GM18870 (cell line): ENCODE results near the gene KIF3A.

ENCODE experiments used
- ATAC-seq: cut with Tn5 transposase; IDR thresholded peaks from one replicate; pipeline ENCODE4 v1.9.1; 2021; ENCODE audit warnings: moderate library complexity; ENCODE audit not compliant: unreplicated experiment

The KIF3A gene

DNA sequence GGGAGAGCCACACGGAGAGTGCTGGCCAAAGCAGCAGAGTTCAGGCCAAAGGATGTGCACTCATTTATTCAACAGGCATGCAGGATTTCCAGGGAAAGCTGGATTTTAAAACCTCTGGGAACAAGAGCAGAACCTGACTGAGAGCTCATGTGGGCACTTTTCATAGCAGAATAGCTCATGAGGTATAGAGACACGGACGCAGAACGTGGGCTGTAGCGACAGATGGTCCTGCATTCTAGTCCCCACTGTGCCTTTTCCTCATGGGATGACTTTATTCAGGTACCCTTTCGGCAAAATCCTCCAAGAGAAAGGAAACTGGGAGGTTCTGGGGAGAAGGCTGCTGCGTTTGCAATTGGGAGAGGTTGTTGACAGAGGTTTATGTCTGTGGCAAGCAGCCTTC, 58.2 kb downstream of the KIF3A start:
- ATAC-seq = no peak

DNA sequence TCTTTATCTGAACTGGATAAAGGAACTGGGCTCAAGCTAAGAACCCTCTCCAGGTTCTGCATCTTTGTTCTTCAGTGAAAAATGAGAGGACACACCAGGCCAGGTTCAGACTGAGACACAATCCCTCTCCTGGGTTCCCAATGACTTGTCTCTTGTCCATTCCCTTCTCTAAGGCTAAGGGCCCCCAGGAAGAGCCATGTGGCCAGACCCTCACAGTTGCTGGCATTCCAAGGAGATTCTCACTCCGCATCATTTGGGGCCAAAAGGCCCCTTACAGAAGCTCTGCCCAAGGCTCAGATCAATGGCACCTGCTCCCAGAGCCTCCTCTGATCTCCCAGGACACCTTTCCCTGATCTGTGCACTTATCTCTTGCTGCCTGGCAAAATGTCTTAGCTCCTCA, 58.6 kb downstream of the KIF3A start:
- ATAC-seq = no peak

DNA sequence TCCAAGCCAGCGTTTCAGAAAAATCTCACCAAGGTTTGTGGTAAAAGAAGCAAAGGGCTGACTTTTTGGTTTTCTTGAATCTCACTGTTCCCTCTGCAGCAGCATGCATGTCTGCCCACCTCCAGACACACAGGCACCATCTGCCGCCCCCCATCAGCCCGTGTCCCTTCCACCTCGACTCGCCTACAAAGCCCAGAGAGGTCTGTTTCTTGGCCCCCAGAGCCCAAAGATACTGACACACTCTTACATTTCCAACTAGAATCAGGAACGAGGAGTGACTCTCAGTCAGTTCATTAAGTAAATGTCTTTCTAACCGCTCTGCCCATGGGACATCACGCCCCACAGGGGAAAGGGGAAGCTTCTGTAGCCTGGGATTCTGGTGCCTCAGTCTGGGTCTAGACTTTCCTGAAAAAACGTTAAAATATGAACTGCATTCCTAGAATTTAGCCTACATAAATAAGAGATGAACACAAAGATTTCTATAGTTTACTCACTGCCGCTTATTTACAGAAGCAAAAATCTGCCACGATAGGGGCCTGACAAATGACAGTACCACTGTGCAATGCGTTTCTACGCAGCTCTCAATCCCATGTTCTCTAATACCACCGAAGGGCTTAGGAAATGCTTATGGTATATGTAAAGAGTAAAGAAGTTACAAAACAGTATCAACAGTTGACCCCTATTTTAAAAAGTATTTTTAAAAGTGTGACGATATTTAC, 59.5 kb downstream of the KIF3A start:
- ATAC-seq = no peak

DNA sequence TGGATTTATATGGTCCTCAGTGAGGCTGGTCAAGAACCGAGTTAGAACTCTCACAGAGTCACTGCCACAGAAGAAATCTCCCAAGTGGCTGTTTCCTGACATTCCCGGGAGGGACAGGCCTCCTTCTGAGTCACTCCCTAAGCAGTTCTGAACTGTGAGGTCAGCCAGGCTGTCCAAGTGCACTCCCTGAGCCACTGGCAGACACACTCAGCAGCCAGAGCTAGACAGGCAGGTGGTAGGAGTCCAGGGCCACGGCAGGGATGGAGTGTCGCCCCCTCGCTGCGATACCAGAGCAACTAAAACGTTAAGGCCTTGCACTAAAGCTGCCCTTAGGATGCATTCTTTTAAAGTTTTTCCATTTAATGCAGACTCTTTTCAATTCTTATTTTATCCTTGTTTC, 60.2 kb downstream of the KIF3A start:
- ATAC-seq = no peak

DNA sequence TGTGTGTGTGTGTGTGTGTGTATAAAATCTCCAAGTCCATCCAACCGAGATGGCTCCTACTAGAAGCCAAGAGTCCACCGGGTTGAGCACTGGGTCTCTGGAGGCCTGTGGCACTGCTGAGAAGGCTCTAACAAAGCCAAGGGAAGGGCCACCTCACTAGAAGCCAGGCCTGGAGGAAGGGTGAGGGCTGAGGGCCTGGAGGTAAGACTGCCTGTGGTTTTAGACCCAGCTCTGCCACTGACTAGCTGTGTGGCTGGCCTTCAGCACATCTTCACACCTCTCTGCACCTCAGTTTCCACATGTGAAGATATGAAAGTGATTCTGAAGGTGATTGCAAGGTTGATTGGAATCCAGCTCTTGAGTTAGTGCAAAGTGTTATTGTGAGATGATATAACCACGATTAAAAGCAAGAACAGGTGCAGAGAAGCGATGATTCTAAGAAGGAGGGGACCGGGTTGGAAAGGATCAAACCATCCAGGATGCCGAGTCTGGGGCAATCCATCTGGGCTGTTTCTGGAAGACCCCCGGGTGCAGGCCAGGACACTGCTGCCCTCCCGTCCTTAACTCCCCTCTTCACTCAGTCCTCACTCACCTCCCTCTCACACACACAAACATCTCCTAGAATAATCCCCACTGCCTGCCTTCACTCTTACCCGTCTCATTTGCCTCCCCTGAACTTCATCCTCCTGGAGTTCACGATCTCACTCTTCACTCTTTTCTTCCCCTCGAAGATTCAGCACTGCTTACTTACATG, 61.2 kb downstream of the KIF3A start:
- ATAC-seq = no peak

DNA sequence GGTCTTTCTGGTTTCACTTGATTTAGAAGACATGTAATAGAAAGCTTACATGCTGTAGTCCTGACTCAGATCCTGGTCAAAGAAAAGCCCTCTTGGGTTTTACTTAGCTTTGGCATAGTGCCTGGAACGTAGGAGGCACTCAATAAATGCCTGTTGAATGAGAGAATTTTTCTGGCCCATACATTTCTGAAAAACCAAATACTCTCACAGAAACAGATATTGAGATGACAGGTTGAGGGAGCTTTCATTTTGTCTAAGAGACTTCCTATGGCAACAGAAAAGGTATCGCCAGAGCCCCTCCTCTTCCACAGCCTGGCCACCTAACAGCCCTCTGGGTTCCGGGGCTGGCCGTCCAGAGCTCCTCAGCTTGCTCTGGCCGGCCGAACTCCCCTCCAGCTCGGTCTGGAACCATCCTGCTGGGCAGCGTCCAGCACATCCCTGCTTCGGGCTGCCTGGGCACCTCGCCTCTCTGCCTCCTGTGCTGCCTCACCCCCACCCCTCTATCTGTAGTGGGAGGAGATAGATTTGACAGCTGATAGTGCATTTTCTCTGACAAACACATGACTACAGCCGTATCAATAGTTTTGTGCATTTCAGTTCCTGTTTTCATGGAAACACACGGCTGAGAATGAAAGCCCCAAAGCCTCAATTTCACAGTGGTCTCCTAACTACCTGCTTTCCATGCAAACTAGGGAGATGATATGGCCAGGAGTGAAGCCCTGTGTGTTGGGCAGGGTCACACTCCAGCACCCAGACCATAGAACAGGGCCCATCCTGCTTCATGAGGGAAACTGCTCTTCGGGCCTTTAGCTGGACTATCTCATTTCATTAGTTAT, 62.5 kb downstream of the KIF3A start:
- peak; percentile 83 for ATAC-seq

DNA sequence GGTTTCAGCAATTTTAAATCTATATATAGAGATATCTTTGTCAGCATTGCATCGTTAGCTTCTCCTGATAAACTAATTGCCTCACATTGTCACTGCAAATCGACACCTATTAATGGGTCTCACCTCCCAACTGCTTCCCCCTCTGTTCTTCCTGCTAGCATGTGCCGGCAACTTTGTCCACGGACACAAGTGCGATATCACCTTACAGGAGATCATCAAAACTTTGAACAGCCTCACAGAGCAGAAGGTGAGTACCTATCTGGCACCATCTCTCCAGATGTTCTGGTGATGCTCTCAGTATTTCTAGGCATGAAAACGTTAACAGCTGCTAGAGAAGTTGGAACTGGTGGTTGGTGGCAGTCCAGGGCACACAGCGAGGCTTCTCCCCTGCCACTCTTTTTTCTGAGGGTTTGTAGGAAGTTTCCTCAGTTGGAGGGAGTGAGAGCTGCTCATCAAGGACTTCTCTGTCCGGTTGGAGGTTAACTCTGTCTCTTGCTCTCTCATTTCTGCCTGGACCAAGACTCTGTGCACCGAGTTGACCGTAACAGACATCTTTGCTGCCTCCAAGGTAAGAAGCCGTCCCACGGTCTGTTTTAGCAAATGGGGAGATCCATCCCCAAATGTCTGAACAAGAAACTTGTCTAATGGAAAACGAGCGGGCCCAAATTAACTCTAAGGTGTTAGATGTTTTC, 63.3 kb downstream of the KIF3A start, which contains the start of gene IL4:
Gene IL4 (plus strand): TSS at position 51 of the 692 bp plus-strand sequence. CDS start 62 bp downstream, at position 113.
- no peak for ATAC-seq

DNA sequence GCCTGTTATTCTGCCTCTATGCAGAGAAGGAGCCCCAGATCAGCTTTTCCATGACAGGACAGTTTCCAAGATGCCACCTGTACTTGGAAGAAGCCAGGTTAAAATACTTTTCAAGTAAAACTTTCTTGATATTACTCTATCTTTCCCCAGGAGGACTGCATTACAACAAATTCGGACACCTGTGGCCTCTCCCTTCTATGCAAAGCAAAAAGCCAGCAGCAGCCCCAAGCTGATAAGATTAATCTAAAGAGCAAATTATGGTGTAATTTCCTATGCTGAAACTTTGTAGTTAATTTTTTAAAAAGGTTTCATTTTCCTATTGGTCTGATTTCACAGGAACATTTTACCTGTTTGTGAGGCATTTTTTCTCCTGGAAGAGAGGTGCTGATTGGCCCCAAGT, 63.9 kb downstream of the KIF3A start:
- no peak for ATAC-seq

DNA sequence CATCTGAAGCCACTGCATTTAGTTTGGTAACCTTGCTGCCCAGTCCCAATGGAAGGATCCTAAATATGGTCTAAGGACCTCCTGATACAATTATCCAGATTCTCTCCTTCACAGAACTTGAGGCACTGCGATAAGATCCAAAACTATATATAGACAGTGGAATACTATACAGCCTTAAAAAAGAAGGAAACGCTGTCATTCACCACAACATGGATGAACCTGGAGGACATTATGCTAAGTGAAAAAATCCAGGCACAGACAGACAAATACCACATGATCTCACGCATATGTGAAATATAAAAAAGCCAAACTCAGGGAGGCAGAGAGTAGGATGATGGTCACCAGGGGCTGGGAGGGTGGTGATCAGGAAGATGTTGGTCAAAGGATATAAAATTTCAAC, 66.3 kb downstream of the KIF3A start:
- ATAC-seq = no peak

DNA sequence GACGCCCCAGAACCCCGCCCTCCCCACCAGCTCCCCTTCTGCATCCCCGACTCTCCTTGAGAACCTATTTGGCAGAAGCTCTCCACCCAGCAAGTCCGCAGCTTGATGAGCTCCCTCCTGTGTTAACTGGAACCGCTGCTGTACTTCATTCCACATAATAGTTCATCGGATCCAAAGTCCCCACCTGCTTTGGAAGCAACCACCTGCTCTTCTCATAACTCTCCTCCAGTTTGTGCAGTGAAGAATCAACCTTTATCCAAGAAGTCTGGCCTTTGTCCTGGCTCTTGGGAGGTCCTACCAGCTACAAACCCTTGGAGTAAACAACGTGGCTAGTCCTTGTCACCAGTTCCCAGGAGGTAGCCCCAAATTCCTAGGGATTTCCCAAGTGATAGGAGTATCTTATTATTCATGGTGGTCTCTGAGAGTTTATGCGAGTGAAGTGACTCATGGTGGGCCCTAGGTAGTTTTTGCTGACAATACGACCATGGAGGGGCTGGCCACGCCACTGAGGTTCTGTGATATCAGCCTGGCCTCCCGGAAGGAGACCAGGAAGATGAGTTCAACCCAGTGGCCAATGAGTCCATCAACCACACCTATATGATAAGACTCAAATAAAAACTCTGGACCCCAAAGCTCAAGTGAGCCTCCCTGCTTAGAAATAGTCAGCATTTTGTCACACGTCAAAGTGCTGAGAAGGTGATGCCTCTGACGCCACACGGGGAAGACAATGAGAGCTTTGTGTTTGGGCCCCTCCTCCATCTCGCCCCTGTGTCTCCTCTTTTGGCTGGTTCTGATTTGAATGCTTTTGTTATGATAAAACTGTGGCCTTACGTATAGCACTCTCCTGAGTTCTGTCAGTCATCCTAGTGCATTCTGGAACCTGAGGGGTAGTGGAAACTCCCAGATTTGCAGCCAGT, 67.1 kb downstream of the KIF3A start:
- ATAC-seq = no peak

DNA sequence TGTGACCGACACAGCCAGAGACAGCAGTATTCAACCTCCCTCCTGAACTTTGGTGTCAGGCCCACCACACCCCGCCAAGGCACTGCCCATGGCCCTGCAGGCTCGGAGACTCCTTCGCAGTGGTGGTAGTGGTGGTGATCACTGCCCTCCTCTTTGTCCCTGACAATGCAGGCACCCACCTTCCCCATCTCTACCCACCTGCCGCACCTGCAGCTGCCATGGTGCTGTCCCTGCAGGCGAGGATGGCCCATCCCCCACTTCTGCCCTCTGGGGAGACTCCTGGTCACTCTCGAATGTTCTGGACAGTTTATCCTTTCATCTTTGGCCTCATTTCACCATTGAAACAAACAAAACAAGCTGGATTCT, 67.9 kb downstream of the KIF3A start:
- no peak for ATAC-seq

DNA sequence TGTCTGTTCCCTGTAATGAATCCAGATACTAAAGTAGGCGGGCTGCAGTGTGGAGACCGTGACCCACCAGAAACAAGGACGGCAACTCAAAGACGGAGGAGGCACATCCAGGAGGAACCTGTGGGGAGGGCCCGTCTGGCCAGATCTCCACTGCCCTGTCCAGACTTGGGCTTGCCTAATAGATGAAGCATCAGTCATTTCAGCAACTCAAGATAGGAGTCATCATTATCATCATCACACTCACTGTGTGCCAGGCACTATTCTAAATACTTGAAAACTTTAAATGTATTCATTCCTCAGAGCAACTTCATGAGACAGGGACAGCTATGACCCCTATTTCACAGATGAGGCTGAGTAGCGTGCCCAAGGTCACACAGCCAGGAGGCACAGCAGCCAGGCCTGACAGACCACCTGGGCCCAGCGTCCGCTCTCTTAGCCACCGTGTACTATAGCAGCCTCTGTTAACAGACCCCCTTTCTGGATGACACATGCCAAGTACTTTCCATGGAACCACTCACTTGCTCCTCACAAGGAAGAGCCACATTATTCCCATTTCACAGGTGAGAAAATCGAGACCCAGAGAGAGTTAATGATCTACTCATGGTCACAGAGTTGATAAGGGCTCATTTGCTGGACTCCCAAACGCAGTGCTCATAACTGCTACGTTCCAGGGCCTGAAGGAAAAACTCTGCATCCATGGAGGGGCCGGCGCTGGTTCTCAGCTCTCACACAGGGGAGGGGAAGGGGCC, 68.5 kb downstream of the KIF3A start:
- no peak for ATAC-seq

DNA sequence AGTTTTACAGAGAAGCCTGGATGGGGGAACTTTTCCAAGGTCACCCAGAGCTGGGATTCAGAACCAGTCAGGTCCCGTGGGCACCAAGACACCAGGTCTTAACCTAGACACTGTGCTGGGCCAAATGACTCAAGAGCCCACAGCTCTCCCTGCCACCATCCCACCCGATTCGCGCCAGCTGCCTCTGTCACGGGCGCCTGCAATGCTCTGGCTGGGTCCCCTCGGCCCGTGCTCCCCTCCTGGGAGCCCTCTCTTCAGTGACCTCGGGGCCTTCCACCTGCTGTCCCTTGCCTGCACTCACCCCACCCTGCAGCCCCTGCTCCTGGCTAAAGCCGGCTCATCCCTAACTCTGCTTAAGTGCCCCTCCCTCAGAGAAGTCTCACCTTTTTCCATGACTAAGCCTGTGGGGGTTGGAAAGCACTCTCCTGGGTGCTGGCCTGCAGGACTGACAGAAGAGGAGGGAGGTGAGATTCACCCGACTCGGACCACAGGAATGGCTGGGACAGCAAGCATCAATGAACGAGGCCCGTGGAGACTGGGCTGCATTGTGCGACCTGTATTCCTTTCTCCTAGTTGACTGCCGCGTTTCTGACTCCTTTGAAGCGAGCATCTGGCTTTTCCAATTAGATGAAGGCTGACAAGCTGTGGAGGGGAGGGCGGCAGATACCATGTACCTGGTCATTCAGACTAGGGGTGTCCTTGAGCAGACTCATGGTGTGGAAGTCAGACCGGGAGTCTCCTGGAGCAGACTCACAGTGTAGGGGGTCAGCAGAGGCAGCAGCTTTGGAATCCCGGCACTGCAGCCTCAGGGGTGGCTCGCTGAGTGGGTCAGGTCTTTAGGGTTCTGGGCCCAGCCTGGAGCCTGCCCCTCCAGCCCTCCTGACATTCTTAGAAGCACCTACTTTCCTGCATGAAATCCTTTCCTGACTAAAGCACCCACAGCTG, 69.3 kb downstream of the KIF3A start:
- ATAC-seq = no peak

DNA sequence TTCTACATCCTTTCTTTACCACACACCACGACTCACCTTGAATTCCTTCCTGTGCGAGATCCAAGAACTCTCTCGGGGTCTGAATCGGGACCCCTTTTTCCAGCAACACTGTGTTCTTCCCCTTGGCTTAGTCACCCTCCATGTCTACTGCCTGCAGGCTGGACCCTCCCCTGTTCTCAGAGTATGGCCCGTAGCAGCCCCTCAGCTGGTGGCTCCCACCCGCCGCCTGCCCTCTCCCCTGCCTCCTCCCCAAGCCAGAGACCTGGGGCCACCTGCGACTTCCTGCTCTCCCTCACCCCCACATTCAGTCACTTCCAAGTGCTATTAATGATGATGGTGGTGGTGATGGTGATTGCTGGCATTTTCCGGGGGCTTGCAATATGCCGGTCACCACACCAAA, 70.0 kb downstream of the KIF3A start:
- no peak for ATAC-seq

DNA sequence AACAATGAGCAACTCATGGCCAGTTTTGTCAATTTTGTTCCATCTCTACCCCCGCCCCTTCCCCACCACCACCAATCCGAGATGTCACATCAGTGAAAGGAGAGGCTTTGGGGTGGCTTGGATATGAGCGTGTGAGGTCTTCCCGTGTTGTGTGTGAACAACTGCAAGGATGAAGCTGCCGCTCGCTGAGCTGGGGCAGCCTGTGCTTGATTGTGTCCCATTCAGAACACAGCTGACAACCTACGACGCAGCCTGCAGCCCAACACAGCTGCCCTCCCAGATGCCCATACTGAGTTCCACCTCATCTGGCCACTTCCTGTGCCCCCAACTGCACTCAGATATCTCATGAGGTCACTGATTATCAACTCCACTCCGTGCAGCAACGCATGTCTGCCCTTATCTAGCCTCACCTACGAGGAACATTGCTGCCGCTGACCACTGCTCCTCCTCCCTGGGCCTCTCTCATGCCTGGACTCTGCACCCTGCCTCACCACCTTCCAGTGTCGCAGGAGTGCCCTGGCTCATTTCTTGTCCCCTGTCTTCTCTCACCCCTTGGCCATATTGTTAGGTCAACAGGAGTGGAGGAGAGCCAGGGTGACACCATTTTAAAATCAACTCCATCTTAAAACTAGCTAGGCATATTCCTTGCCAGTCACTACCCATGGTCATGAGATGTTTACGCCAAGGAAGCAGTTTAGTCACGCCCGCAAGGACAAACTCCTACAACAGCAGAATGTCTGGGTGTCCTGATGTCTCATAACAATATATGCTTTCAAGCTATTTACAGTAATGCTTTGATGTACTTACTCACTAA, 70.8 kb downstream of the KIF3A start:
- ATAC-seq = no peak

DNA sequence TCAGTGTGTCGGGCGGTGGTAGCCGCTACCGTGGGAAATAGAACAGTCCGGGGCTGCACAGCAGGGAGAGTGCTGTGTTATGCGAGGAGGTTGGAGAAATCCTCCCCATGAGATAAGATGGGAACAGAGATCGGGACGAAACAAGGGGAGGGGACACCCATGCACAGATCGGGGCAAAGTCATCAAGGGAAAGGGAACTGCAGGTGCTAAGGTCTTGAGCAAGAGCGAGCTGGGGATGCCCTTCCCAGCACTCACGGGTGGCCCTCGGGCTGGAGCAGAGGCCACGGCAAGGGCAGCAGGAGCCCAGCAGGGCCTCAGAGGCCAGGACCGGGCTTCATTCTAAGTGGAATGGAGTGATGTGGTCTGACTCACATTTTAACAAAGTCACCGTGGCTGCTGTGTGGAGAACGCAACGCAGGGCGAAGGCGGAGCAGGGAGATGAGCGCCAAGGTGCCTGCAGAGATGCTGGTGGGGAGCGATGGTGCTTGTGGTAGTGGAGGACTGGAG, 71.7 kb downstream of the KIF3A start:
- no peak for ATAC-seq

DNA sequence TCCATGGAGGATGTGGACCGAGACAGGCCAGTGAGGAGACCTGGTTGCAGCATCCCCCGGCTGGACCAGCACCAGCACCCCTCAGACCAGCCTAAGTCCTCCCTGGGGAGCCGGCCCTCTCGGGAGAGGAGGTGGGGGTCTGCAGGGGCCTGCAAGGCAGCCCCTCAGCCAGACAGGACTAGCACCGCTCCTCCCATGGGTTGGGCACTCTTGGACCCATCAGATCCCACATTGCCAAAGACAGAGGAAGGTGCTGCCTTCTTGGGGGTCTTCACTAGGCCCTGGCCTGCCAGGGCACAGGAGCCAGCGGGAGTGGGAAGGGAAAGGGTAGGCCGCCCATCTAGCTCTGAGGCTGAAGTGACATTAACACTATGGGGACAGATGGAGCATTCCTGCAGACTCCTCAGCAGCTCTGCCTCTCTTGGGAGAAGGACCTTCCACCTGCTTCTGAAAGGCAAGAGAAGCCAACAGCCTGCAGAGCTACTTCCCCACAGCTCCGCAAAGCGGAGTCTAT, 72.6 kb downstream of the KIF3A start:
- no peak for ATAC-seq
